Hepatocyte (in vitro differentiated cells): ENCODE measurements around the gene CYREN. TPM values are rescaled to one million over a fixed set of nuclear protein-coding genes. Genes with fewer than 3 reads are reported as not detected.

Experiments used
- DNase-seq: peaks from one replicate; pipeline ENCODE4 v3.0.0-alpha.2; 2016; ENCODE audit warnings: low spot score
- H2AFZ ChIP-seq: fragments of 200-600 bp; sonication (generic); 2 replicates; pipeline ENCODE4 v1.6.0; 2016; ENCODE audit warnings: antibody characterized with exemption, mild to moderate bottlenecking
- H3K27ac ChIP-seq: fragments of 200-600 bp; sonication (generic); 2 replicates; pipeline ENCODE4 v1.5.1; 2016; ENCODE audit warnings: mild to moderate bottlenecking
- H3K27me3 ChIP-seq: fragments of 200-600 bp; sonication (generic); 2 replicates; pipeline ENCODE4 v1.6.1; 2016
- H3K36me3 ChIP-seq: fragments of 200-600 bp; sonication (generic); replicated peaks from 2 replicates; pipeline ENCODE4 v1.5.1; 2016; ENCODE audit warnings: low read depth; ENCODE audit not compliant: insufficient read depth
- H3K4me1 ChIP-seq: fragments of 200-600 bp; sonication (generic); 2 replicates; pipeline ENCODE4 v1.5.1; 2016; ENCODE audit warnings: mild to moderate bottlenecking, moderate library complexity; ENCODE audit not compliant: insufficient read depth
- H3K4me2 ChIP-seq: fragments of 200-600 bp; sonication (generic); 2 replicates; pipeline ENCODE4 v1.6.0; 2016
- H3K4me3 ChIP-seq: fragments of 200-600 bp; sonication (generic); 2 replicates; pipeline ENCODE4 v1.5.1; 2016; ENCODE audit warnings: mild to moderate bottlenecking
- H3K79me2 ChIP-seq: fragments of 200-600 bp; sonication (generic); 2 replicates; pipeline ENCODE4 v1.6.0; 2017; ENCODE audit warnings: mild to moderate bottlenecking
- H3K9me2 ChIP-seq: fragments of 200-600 bp; sonication (generic); replicated peaks from 2 replicates; pipeline ENCODE4 v1.6.0; 2017; ENCODE audit warnings: mild to moderate bottlenecking; ENCODE audit not compliant: insufficient read depth
- H3K9me3 ChIP-seq: fragments of 200-600 bp; sonication (generic); 2 replicates; pipeline ENCODE4 v1.5.1; 2016; ENCODE audit warnings: low read depth, mild to moderate bottlenecking
- H4K20me1 ChIP-seq: fragments of 200-600 bp; sonication (generic); 2 replicates; pipeline ENCODE4 v1.6.0; 2016; ENCODE audit warnings: mild to moderate bottlenecking; ENCODE audit not compliant: insufficient read depth, poor library complexity, severe bottlenecking
- CTCF ChIP-seq: fragments of 200-600 bp; sonication (generic); IDR thresholded peaks from 2 replicates; pipeline ENCODE4 v1.5.1; 2016; ENCODE audit warnings: antibody characterized with exemption, mild to moderate bottlenecking; ENCODE audit not compliant: poor library complexity
- EZH2 ChIP-seq: fragments of 200-600 bp; sonication (generic); IDR thresholded peaks from 2 replicates; pipeline ENCODE4 v1.6.1; 2016; ENCODE audit warnings: antibody characterized with exemption, mild to moderate bottlenecking, borderline replicate concordance
- EZH2phosphoT487 ChIP-seq: fragments of 200-600 bp; sonication (generic); IDR thresholded peaks from one replicate; pipeline ENCODE4 v1.6.1; 2018; ENCODE audit warnings: antibody characterized with exemption, mild to moderate bottlenecking, low read depth, moderate library complexity; ENCODE audit not compliant: unreplicated experiment, severe bottlenecking
- WGBS: methylation state at CpG from one replicate; pipeline ENCODE4 v1.1.6; 2016; ENCODE audit warnings: low lambda C conversion rate; ENCODE audit errors: missing lambda C conversion rate; 5-methylcytosine and 5-hydroxymethylcytosine counted together
- polyA plus RNA-seq: library from polyadenylated mRNA; unstranded; fragments of >200 nt; fragmentation: Nextera tagmentation; extraction: Ambion mirVana; gene quantifications from 2 replicates; pipeline ENCODE4 v1.2.1, GENCODE V29; 2016
- total RNA-seq: library from RNA; depleted of rRNA; stranded (reverse); fragments of >200 nt; gene quantifications from 2 replicates; pipeline ENCODE4 v1.2.3, GENCODE V29; 2014

The CYREN gene
- total and polyA plus RNA-seq, 2 experiments from 2014 or later: 43.2 to 45.2 TPM

GRCh38 chr7:135147899-135148721, 22.4 kb downstream of the CYREN start, which contains the start of gene TMEM140:
Gene TMEM140, plus strand, starts transcription at chr7:135148072. Its CDS starts 16,370 bp downstream, at chr7:135164442.
- H4K20me1 ChIP-seq: no peaks in the 10 kb centered on the region
- H3K36me3 ChIP-seq: no peaks in the 10 kb centered on the region
- DNase-seq: peak; percentile 76
- peak within 1 kb of the TSS; percentile 76 for H3K4me2 ChIP-seq
- no peaks in the 10 kb centered on the region for H3K27me3 ChIP-seq
- H3K27ac ChIP-seq: peak within 1 kb of the TSS; percentile 95
- H3K4me3 ChIP-seq: peak within 1 kb of the TSS; percentile 11
- peak within 1 kb of the TSS; percentile 58 for H2AFZ ChIP-seq
- H3K4me1 ChIP-seq: peaks cover 4% of the 10 kb centered on the region
- no peaks in the 10 kb centered on the region for H3K9me2 ChIP-seq
- H3K79me2 ChIP-seq: peaks cover 9% of the 10 kb centered on the region
- H3K9me3 ChIP-seq: no peaks in the 10 kb centered on the region
- 43% methylated on average over 13 of the region's 13 CpGs for WGBS
- TF ChIP-seq EZH2phosphoT487 (no peak), EZH2 (no peak), CTCF (no peak)

GRCh38 chr7:135147341-135147898, 23.1 kb downstream of the CYREN start:
- peaks cover 4% of the 10 kb centered on the region for H3K4me1 ChIP-seq
- peaks cover 9% of the 10 kb centered on the region for H3K79me2 ChIP-seq
- H3K36me3 ChIP-seq: no peaks in the 10 kb centered on the region
- H3K27ac ChIP-seq: peak overlapping the region; percentile 95
- no peaks in the 10 kb centered on the region for H3K9me2 ChIP-seq
- no peak overlapping the region for H3K4me3 ChIP-seq
- H3K9me3 ChIP-seq: no peaks in the 10 kb centered on the region
- peak; percentile 29 for DNase-seq
- 61% methylated on average over 6 of the region's 6 CpGs for WGBS
- TF ChIP-seq EZH2 (no peak), CTCF (no peak), EZH2phosphoT487 (no peak)
- H2AFZ ChIP-seq: peak overlapping the region; percentile 58
- H3K27me3 ChIP-seq: no peaks in the 10 kb centered on the region
- peak overlapping the region; percentile 76 for H3K4me2 ChIP-seq
- no peaks in the 10 kb centered on the region for H4K20me1 ChIP-seq

GRCh38 chr7:135143885-135144668, 26.4 kb downstream of the CYREN start:
- H3K4me2 ChIP-seq: no peak overlapping the region
- no peak overlapping the region for H2AFZ ChIP-seq

More at GRCh38 chr7:135143885-135144668, 26.4 kb downstream of the CYREN start:
- Histone ChIP-seq H3K4me1 (peaks cover 4% of the 10 kb centered on the region), H3K27ac (no peak overlapping the region), H3K4me3 (no peak overlapping the region), H3K79me2 (peaks cover 3% of the 10 kb centered on the region), H3K36me3 (no peaks in the 10 kb centered on the region), H4K20me1 (no peaks in the 10 kb centered on the region), H3K9me3 (no peaks in the 10 kb centered on the region), H3K9me2 (no peaks in the 10 kb centered on the region), H3K27me3 (no peaks in the 10 kb centered on the region)
- WGBS: 93% methylated on average over 3 of the region's 3 CpGs
- no peak for TF ChIP-seq EZH2
- TF ChIP-seq CTCF: no peak
- TF ChIP-seq EZH2phosphoT487: no peak
- DNase-seq: no peak
